GM23338 (cell line): ENCODE measurements around the gene BDP1. TPM values are rescaled to one million over a fixed set of nuclear protein-coding genes. Genes with fewer than 3 reads are reported as not detected.

Experiments used
- ATAC-seq: fragments of 200-7000 bp; cut with Tn5 transposase; 3 replicates; pipeline ENCODE4 v1.9.1; 2020
- DNase-seq: peaks from one replicate; pipeline ENCODE4 v3.0.0-alpha.2; 2015; ENCODE audit warnings: low spot score
- H2AFZ ChIP-seq: fragments of 200-600 bp; sonication (generic); 2 replicates; pipeline ENCODE4 v1.8.0; 2016; ENCODE audit warnings: antibody characterized with exemption, mild to moderate bottlenecking, moderate library complexity
- H3F3A ChIP-seq: fragments of 200-600 bp; sonication (generic); replicated peaks from 2 replicates; pipeline ENCODE4 v1.8.0; 2017; ENCODE audit warnings: antibody characterized with exemption, mixed run types, low read depth
- H3K27ac ChIP-seq: fragments of 200-600 bp; sonication (generic); 2 replicates; pipeline ENCODE4 v1.6.1; 2016; ENCODE audit warnings: low read depth
- H3K27me3 ChIP-seq: fragments of 200-600 bp; sonication (generic); 2 replicates; pipeline ENCODE4 v1.8.0; 2016; ENCODE audit warnings: mild to moderate bottlenecking, mixed run types, moderate library complexity; ENCODE audit not compliant: insufficient read depth
- H3K36me3 ChIP-seq: fragments of 200-600 bp; sonication (generic); 2 replicates; pipeline ENCODE4 v1.8.0; 2016; ENCODE audit warnings: mild to moderate bottlenecking; ENCODE audit not compliant: insufficient read depth
- H3K4me1 ChIP-seq: fragments of 200-600 bp; sonication (generic); 2 replicates; pipeline ENCODE4 v1.8.0; 2016; ENCODE audit warnings: mild to moderate bottlenecking, moderate library complexity; ENCODE audit not compliant: insufficient read depth
- H3K4me2 ChIP-seq: fragments of 200-600 bp; sonication (generic); 2 replicates; pipeline ENCODE4 v1.7.1; 2017; ENCODE audit warnings: mixed run types
- H3K4me3 ChIP-seq: fragments of 200-600 bp; sonication (generic); 2 replicates; pipeline ENCODE4 v1.6.1; 2016; ENCODE audit warnings: mixed run types
- H3K79me2 ChIP-seq: fragments of 200-600 bp; sonication (generic); replicated peaks from 2 replicates; pipeline ENCODE4 v1.8.0; 2017; ENCODE audit warnings: mild to moderate bottlenecking; ENCODE audit not compliant: insufficient read depth
- H3K9me2 ChIP-seq: fragments of 200-600 bp; sonication (generic); 2 replicates; pipeline ENCODE4 v1.8.0; 2017; ENCODE audit not compliant: insufficient read depth
- H4K20me1 ChIP-seq: fragments of 200-600 bp; sonication (generic); replicated peaks from 2 replicates; pipeline ENCODE4 v1.8.0; 2017; ENCODE audit warnings: mild to moderate bottlenecking; ENCODE audit not compliant: insufficient read depth
- H3K27ac Mint-ChIP-seq: 2 replicates; pipeline ENCODE4 v1.8.0; 2020; ENCODE audit warnings: inconsistent platforms, mild to moderate bottlenecking, moderate library complexity, mixed read lengths
- H3K27me3 Mint-ChIP-seq: 3 replicates; pipeline ENCODE4 v1.8.0; 2022; ENCODE audit warnings: low read depth, mild to moderate bottlenecking, moderate library complexity, mixed read lengths, inconsistent platforms; ENCODE audit not compliant: insufficient read depth, poor library complexity
- H3K36me3 Mint-ChIP-seq: 3 replicates; pipeline ENCODE4 v1.8.0; 2021; ENCODE audit warnings: low read depth, mild to moderate bottlenecking, inconsistent platforms, moderate library complexity, mixed read lengths
- H3K4me1 Mint-ChIP-seq: 3 replicates; pipeline ENCODE4 v1.8.0; 2020; ENCODE audit warnings: mild to moderate bottlenecking, inconsistent platforms, mixed read lengths
- H3K4me3 Mint-ChIP-seq: 3 replicates; pipeline ENCODE4 v1.8.0; 2021; ENCODE audit warnings: moderate library complexity, mild to moderate bottlenecking, inconsistent platforms, mixed read lengths
- H3K9me3 Mint-ChIP-seq: 3 replicates; pipeline ENCODE4 v1.8.0; 2020; ENCODE audit warnings: moderate library complexity, mild to moderate bottlenecking, inconsistent platforms, mixed read lengths
- CREB1 ChIP-seq: fragments of 250-450 bp; sonication (Bioruptor Pico); IDR thresholded peaks from 2 replicates; pipeline ENCODE4 v1.5.0; 2020; ENCODE audit warnings: low read depth, mild to moderate bottlenecking, moderate library complexity
- CTCF ChIP-seq, 2 experiments: fragments of 200-600 bp in 1 of 2; sonication (generic) in 1 of 2; conservative IDR thresholded peaks; 2 replicates each; pipeline versions ENCODE4 v1.5.1 to v1.6.1; 2016 to 2017; ENCODE audit warnings: antibody characterized with exemption in 2 of 2, low read depth in 2 of 2, mild to moderate bottlenecking in 2 of 2, moderate library complexity in 1 of 2
- JUNB ChIP-seq: IDR thresholded peaks from one replicate; pipeline ENCODE4 v1.6.1; 2016; ENCODE audit warnings: antibody characterized with exemption; ENCODE audit not compliant: unreplicated experiment
- ZNF462 ChIP-seq: fragments of 250-450 bp; sonication (Bioruptor Pico); IDR thresholded peaks from 2 replicates; pipeline ENCODE4 v1.5.0; 2020; ENCODE audit warnings: mild to moderate bottlenecking, moderate library complexity
- polyA plus RNA-seq: library from polyadenylated mRNA; unstranded; fragments of >200 nt; fragmentation: Nextera tagmentation; extraction: Ambion mirVana; gene quantifications from 2 replicates; pipeline ENCODE4 v1.2.1, GENCODE V29; 2016
- total RNA-seq: library from RNA; depleted of rRNA; stranded (reverse); fragments of >200 nt; shearing (Covaris generic); gene quantifications from 2 replicates; pipeline ENCODE4 v1.2.3, GENCODE V29; 2014
- TF ChIP-seq, protein P1 (sequence below): IDR thresholded peaks from one replicate; pipeline ENCODE4 v1.6.1; 2018; ENCODE audit warnings: antibody characterized with exemption; ENCODE audit not compliant: unreplicated experiment
- TF ChIP-seq, protein P2 (sequence below): IDR thresholded peaks from 2 replicates; pipeline ENCODE4 v1.6.1; 2016; ENCODE audit warnings: antibody characterized with exemption

The BDP1 gene
- total and polyA plus RNA-seq, 2 experiments from 2014 or later: 41.8 to 54.4 TPM

GRCh38 chr5:71615809-71616208, 160.4 kb downstream of the BDP1 start:
- Histone ChIP-seq H3F3A (no peaks in the 10 kb centered on the region), H3K27me3 (no peaks in the 10 kb centered on the region), H3K36me3 (peaks cover 10% of the 10 kb centered on the region), H3K4me2 (no peak overlapping the region), H2AFZ (no peak overlapping the region), H3K9me2 (peaks cover 7% of the 10 kb centered on the region; the same call in 1 of the 2 replicates), H3K79me2 (peaks cover 13% of the 10 kb centered on the region), H3K27ac (no peak overlapping the region), H3K4me3 (no peak overlapping the region), H3K4me1 (no peaks in the 10 kb centered on the region), H4K20me1 (peaks cover 8% of the 10 kb centered on the region)
- Mint-ChIP-seq H3K9me3 (peaks cover 7% of the 10 kb centered on the region; the same call in 2 of the 3 replicates), H3K4me3 (no peak overlapping the region), H3K36me3 (peaks cover 56% of the 10 kb centered on the region), H3K4me1 (no peaks in the 10 kb centered on the region), H3K27me3 (peaks cover 3% of the 10 kb centered on the region), H3K27ac (no peak overlapping the region)
- TF ChIP-seq CREB1 (CRISPR knock-in tag) (no peak), JUNB (no peak), ZNF462 (CRISPR knock-in tag) (no peak), CTCF (conservative IDR thresholded peaks at IDR 0.05; ENCODE audit: low read depth in 2 of 2) (no peak)
- TF ChIP-seq, protein P1, sequence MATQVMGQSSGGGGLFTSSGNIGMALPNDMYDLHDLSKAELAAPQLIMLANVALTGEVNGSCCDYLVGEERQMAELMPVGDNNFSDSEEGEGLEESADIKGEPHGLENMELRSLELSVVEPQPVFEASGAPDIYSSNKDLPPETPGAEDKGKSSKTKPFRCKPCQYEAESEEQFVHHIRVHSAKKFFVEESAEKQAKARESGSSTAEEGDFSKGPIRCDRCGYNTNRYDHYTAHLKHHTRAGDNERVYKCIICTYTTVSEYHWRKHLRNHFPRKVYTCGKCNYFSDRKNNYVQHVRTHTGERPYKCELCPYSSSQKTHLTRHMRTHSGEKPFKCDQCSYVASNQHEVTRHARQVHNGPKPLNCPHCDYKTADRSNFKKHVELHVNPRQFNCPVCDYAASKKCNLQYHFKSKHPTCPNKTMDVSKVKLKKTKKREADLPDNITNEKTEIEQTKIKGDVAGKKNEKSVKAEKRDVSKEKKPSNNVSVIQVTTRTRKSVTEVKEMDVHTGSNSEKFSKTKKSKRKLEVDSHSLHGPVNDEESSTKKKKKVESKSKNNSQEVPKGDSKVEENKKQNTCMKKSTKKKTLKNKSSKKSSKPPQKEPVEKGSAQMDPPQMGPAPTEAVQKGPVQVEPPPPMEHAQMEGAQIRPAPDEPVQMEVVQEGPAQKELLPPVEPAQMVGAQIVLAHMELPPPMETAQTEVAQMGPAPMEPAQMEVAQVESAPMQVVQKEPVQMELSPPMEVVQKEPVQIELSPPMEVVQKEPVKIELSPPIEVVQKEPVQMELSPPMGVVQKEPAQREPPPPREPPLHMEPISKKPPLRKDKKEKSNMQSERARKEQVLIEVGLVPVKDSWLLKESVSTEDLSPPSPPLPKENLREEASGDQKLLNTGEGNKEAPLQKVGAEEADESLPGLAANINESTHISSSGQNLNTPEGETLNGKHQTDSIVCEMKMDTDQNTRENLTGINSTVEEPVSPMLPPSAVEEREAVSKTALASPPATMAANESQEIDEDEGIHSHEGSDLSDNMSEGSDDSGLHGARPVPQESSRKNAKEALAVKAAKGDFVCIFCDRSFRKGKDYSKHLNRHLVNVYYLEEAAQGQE: no peak
- TF ChIP-seq, protein P2, sequence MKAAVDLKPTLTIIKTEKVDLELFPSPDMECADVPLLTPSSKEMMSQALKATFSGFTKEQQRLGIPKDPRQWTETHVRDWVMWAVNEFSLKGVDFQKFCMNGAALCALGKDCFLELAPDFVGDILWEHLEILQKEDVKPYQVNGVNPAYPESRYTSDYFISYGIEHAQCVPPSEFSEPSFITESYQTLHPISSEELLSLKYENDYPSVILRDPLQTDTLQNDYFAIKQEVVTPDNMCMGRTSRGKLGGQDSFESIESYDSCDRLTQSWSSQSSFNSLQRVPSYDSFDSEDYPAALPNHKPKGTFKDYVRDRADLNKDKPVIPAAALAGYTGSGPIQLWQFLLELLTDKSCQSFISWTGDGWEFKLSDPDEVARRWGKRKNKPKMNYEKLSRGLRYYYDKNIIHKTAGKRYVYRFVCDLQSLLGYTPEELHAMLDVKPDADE: no peak
- DNase-seq (no peak), ATAC-seq (no peak)
